ENCODE data around the gene ALK.
"Not testable (repeated sequence)": the region's sequence is repeated elsewhere in the genome, so short reads cannot be mapped to it uniquely, and the experiment has no call there.

The ALK gene

DNA sequence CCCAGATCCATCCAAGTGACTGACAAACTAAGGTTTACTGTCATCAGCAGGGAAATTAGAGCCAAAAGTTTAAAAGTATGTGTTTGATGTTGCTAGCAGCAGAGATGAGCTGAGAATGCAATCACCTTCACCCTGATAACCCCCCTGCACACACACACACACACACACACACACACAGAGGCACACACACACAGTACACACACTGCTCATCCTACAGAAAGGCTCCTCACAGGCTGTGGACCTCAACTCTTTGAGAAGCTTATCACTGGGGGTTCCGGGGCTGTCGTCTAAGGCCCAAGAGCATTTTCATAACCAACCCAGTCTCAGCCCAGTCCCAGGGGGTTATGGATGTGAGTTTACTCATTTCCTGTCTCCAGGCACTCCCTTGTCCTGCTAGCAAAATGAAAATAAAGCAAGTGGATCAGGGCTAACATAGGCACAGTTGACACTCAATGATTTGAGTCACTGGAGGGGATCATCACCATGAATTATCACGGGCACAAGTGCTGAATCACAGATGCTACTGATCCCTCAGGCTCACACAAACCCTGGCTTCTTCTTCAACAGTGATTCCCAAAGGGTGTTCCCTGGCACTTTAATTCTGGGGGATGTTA lies 76.6 kb downstream of the ALK start:
- no peak for DNase-seq (ENCODE audit: low read depth in 2 of 3, low spot score in 1 of 3)

DNA sequence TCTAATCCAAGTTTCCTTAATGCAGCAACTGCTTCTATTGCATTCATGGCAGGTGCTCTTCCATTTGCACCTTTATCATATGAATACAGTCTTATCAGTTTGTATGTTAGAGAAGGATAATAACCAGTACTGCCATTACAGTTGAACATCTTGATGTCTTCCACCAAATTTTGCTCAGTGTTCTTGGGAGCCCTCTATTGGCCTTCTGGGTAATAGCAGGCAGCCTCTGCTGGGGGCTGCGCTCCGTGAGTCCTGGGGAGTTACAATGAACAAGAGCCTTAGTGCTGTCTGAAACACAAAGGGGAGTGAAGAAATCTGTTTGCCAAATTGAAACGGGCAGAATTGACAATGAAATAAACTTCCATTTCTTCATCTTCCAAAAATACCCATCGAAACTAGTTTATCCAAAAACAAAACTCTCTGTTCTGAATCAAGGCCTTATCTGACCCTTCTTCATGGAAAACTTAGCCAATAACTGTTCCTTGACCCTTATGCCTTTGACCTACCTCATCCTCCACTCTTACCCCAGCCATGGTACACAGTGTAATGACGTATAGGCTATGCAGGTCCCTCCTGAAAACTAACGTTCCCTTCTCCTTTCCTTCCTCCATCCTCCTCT lies 79.9 kb downstream of the ALK start:
- peak in 1 of 3 donors; percentile 22 for DNase-seq (ENCODE audit: low read depth in 2 of 3, low spot score in 1 of 3)

DNA sequence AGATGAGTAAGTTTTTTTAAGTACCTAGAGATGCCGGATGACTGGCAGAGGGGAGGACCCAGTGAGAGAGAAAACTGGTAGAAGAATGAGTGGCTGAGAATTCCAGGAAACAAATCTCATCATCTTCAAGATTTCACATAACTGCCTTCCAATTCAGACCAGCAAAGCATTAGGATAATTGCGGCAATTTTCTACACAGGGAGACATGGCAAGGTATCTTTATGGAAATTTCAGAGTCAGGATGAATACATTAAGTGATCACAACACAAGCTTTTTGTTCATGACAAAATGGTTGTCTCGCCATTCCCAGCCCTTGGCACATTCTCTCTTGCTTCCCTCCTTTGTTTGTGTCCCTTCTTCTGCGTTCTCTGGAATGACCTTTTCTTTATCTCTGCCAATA lies 82.1 kb downstream of the ALK start:
- no peak for DNase-seq (ENCODE audit: low read depth in 2 of 3, low spot score in 1 of 3)

- no peak for DNase-seq (ENCODE audit: low read depth in 2 of 3, low spot score in 1 of 3)
Observed at GRCh38 chr2:29837925-29838324, 83.5 kb downstream of the ALK start.

- DNase-seq (ENCODE audit: low read depth in 2 of 3, low spot score in 1 of 3), result no peak
Observed at GRCh38 chr2:29834624-29835023, 86.8 kb downstream of the ALK start.

- no peak for DNase-seq (ENCODE audit: low read depth in 2 of 3, low spot score in 1 of 3)
Observed at GRCh38 chr2:29834036-29834540, 87.3 kb downstream of the ALK start.

DNA sequence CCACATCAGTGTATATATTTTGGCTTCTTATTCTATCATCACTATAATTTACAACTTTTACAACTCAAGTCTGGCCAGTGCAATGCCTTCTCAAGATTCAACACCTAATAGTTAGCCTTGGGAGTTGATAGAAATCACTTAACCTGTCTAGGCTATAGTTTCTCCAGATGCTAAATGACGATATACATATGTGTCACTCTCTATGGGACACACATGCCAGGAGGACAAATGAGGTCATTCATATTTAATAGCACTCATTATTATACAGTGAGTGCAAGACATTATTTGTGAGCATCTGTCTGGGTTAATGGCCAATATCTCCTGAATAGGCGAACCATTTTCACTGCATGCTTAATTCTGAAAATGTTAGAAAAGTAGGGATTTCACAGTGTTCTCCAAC lies 89.8 kb downstream of the ALK start:
- no peak for DNase-seq (ENCODE audit: low read depth in 2 of 3, low spot score in 1 of 3)

DNA sequence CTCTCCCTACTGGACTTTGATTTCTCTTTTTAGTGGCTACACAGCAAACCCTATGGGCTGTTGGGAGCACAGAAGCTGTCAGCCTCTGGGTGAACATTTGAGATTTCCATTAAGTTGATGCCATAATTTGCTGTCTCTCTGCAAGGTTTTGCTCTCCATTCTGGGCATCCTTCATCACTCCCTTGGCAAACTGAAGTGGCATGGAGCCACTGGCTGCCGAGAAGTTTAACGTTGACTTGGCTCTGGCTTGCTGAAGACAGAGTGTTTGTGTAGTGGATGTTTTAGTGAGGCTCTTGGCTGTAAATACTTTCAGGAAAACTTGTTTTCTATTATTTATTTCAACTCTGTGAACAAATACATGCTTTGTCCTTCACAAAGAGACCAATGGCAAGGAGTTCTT lies 91.5 kb downstream of the ALK start:
- no peak for DNase-seq (ENCODE audit: low read depth in 2 of 3, low spot score in 1 of 3)

DNA sequence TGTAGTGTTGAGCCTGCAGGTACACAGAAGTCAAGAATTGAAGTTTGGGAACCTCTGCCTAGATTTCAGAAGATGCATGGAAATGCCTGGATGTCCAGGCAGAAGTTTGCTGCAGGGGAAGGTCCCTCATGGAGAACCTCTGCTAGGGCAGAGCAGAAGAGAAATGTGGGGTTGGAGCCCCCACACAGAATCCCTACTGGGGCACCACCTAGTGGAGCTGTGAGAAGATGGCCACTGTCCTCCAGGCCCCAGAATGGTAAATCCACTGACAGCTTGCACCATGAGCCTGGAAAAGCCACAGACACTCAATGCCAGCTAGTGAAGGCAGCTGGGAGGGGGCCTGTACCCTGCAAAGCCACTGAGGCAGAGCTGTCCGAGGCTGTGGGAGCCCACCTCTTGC lies 97.2 kb downstream of the ALK start:
- not testable (repeated sequence) for DNase-seq (ENCODE audit: low read depth in 2 of 3, low spot score in 1 of 3)

GRCh38 chr2:29821591-29821990 lies 99.8 kb downstream of the ALK start:
- no peak for DNase-seq (ENCODE audit: low read depth in 2 of 3, low spot score in 1 of 3)

GRCh38 chr2:29819570-29819969 lies 101.8 kb downstream of the ALK start:
- no peak for DNase-seq (ENCODE audit: low read depth in 2 of 3, low spot score in 1 of 3)

DNA sequence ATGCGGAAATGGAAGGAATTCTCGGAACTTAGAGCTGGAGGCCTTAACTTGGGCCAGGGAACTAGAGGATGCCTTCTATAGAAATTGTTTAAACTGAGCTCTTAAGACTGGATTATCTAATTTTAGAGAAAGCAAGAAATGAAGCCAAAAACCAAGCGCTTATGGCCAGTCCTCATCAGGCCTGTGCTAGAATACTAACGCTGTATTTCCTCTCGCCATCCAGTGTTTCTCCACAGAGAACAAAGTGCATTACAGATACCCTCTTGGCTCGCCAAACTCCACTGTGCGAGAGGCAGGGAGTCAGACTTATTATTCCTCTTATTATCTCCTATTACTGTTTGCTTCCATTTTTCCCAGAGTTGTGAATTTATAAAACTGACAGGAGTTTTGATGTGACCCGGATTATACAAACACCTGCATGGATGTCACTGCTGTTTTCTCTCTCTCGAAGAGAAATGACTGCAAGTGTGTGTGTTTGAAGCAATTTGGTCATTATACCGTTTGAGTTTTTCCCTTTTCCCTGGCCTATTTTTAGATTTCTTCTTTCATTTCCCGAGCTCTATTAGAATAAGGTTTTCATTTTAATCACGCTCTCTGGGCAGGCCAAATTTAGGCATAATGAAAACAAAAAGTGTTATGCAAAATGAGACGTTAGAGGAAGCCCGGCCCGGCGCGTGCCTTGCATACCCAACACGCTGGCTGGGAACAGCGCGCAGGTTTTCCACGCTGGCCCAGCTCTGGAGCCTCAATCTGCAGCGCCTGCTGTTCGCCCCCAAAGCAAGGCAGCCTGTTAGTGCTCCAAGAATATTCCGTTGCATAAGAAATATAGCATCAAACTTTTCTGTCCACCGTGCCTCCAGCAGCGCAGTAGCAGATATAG lies 103.3 kb downstream of the ALK start:
- no peak for DNase-seq (ENCODE audit: low read depth in 2 of 3, low spot score in 1 of 3)

DNA sequence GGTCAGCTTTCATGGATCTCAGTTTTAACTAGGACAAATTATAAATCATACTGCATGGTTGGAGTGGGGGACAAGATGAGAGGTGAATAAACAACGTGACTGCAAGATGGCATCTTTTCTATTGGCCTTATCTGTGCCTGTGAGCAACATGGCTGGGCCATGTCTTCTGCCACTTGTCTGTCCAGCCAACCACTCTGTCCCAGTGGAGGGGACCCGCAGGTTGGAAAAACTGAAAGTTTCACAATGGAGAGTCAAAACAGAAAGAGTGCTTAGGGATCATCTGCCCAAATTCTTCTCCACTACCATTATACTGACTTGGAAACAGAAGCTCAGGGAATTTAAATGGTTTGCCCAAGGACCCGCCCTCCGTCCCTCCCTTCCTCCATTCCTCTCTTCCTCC lies 104.1 kb downstream of the ALK start:
- DNase-seq (ENCODE audit: low read depth in 2 of 3, low spot score in 1 of 3), result no peak

- no peak for DNase-seq (ENCODE audit: low read depth in 2 of 3, low spot score in 1 of 3)
Observed at GRCh38 chr2:29816651-29817050, 104.7 kb downstream of the ALK start.

DNA sequence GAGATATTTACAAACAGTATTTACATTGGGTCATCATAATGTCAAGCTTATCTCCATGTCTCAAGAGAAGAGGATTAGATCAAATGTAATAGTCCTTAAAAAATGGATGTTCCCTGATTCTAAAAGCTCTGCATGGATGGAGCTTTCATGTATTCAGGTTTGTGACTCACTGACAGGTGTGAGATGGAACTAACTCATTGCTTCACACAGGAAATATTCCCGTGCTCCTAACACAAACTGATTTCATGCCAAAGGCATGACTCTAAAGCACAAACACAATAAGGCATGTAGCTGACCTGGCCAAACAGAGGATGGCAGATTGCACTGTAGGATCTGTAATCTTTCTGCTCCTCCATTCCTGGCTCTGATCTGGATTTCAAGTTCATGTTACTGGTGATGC lies 110.0 kb downstream of the ALK start:
- DNase-seq (ENCODE audit: low read depth in 2 of 3, low spot score in 1 of 3), result no peak

- DNase-seq (ENCODE audit: low read depth in 2 of 3, low spot score in 1 of 3), result no peak
Observed at GRCh38 chr2:29810956-29811355, 110.4 kb downstream of the ALK start.

GRCh38 chr2:29808321-29808720 lies 113.1 kb downstream of the ALK start:
- no peak for DNase-seq (ENCODE audit: low read depth in 2 of 3, low spot score in 1 of 3)

- no peak for DNase-seq (ENCODE audit: low read depth in 2 of 3, low spot score in 1 of 3)
Observed at GRCh38 chr2:29807082-29807481, 114.3 kb downstream of the ALK start.

DNA sequence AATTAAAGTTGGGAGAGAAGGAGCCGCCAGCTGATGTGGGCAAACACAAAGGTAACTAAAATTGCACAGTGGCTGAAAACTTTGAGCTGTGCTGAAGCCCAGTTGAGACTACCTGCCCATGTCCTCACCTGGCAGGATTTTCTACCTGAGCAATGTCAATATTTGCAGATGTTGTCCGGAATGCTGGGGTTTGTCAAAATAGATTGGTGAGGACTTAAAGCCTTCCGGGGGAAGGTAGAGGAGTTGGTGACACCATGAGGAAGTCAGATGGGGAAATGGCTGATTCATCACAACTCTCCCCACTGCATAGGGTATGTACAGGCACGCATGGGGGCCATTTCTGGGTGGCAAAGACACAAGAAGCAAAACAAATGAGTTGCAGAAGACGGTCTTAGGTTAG lies 114.9 kb downstream of the ALK start:
- DNase-seq (ENCODE audit: low read depth in 2 of 3, low spot score in 1 of 3), result no peak

- DNase-seq (ENCODE audit: low read depth in 2 of 3, low spot score in 1 of 3), result no peak
Observed at GRCh38 chr2:29804671-29805070, 116.7 kb downstream of the ALK start.

- no peak for DNase-seq (ENCODE audit: low read depth in 2 of 3, low spot score in 1 of 3)
Observed at GRCh38 chr2:29803537-29803936, 117.8 kb downstream of the ALK start.

DNA sequence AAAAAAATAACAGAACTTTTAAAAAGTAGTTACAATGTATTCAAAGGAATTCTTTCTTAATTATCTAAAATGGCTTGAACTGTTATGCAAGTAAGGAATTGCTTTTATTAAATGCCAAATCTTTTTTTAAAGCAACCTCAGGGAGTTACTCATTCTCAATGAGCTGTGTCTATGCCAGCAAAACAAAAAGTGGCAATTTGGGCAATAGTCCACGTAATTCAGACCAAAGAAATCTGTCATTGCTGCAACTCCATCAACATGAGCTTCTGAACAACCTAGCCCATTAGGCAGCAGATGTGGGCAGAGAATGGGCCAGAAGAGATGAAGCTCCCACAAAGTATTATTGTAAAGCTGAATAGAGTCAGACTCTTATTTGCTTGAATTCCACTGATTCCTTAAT lies 118.4 kb downstream of the ALK start:
- no peak for DNase-seq (ENCODE audit: low read depth in 2 of 3, low spot score in 1 of 3)

Measured in stimulated activated CD4-positive, alpha-beta T cell treated with anti-CD3 and anti-CD28 coated beads, Interleukin-12 subunit alpha, Interleukin-12 subunit beta, amount 100 ng/mL, for 48 hours (primary cell).